K562 (cell line): Measurements from ENCODE around the gene PYGL. TPM values are rescaled to one million over a fixed set of nuclear protein-coding genes. Genes with fewer than 3 reads are reported as not detected.

Source experiments
- ATAC-seq: fragments of 200-7000 bp; cut with Tn5 transposase; 3 replicates; pipeline ENCODE4 v1.9.1; 2020; ENCODE audit warnings: moderate library complexity
- BruUV-seq: library from RNA; stranded (reverse); fragments of 400-500 nt; replicated peaks from 2 replicates; lab custom pipeline; 2021; lab: Mats Ljungman, UMichigan
- CTCF ChIA-PET: fragments of 300-600 bp; formaldehyde crosslinking; extraction: SDS; loops from one replicate; lab custom pipeline; 2021; ENCODE audit warnings: low intra/inter-chr PET ratio; lab: Yijun Ruan, JAX
- POLR2A ChIA-PET: fragments of 300-600, 350-650 bp; sonication (Branson Sonifier 250); formaldehyde crosslinking; extraction: SDS; loops from one replicate; lab custom pipeline; 2021; ENCODE audit warnings: antibody characterized with exemption, inconsistent platforms; lab: Yijun Ruan, JAX
- DNase-seq, 4 experiments: peaks; one replicate each; pipeline versions ENCODE4 v3.0.0 to v3.0.0-alpha.2; 2011 to 2018; ENCODE audit warnings: low spot score in 3 of 4, mixed read lengths in 3 of 4; ENCODE audit errors: extremely low read depth in 1 of 4
- FAIRE-seq: peaks from 2 replicates; lab custom pipeline; 2011; peaks lifted over from hg19 to GRCh38; lab: Jason Lieb, UNC
- H2AFZ ChIP-seq: 2 replicates; pipeline ENCODE4 v1.6.0; 2011; ENCODE audit warnings: low read depth, low read length, control low read depth, inconsistent platforms
- H3K27ac ChIP-seq: fragments of 200-600 bp; 3 replicates; pipeline ENCODE4 v1.8.0; 2011; ENCODE audit warnings: low read depth, mild to moderate bottlenecking, control low read depth, inconsistent platforms, low read length, moderate library complexity, mixed read lengths; ENCODE audit errors: extremely low read depth
- H3K27me3 ChIP-seq, 2 experiments: fragments of 300-600 bp in 1 of 2; 2 replicates in 1 of 2; 3 replicates in 1 of 2; pipeline versions ENCODE4 v1.6.0 to v1.8.0; 2011; ENCODE audit warnings: inconsistent platforms in 2 of 2, low read length in 2 of 2, mild to moderate bottlenecking in 1 of 2, mixed read lengths in 1 of 2, moderate library complexity in 1 of 2; ENCODE audit not compliant: control insufficient read depth in 2 of 2, insufficient read depth in 2 of 2
- H3K36me3 ChIP-seq: fragments of 300-600 bp; 3 replicates; pipeline ENCODE4 v1.8.0; 2011; ENCODE audit warnings: mild to moderate bottlenecking, low read length, inconsistent platforms; ENCODE audit not compliant: control insufficient read depth, insufficient read depth
- H3K4me1 ChIP-seq, 2 experiments: fragments of 200-600 bp in 1 of 2; replicated peaks in 1 of 2; 2 replicates in 1 of 2; 3 replicates in 1 of 2; pipeline versions ENCODE4 v1.5.1 to v1.8.0; 2011; ENCODE audit warnings: inconsistent platforms in 2 of 2, low read length in 2 of 2, mild to moderate bottlenecking in 1 of 2, mixed read lengths in 1 of 2, moderate library complexity in 1 of 2; ENCODE audit not compliant: control insufficient read depth in 2 of 2, insufficient read depth in 2 of 2
- H3K4me2 ChIP-seq: 2 replicates; pipeline ENCODE4 v1.6.1; 2011; ENCODE audit warnings: low read length, control low read depth, inconsistent platforms, mixed read lengths; ENCODE audit not compliant: insufficient read depth
- H3K4me3 ChIP-seq: fragments of 200-600 bp; sonication (generic), shearing (Covaris generic); 2 replicates; pipeline ENCODE4 v1.5.1; 2016; ENCODE audit warnings: control low read depth, inconsistent platforms
- H3K79me2 ChIP-seq: fragments of 200-600 bp; 3 replicates; pipeline ENCODE4 v1.8.0; 2011; ENCODE audit warnings: low read length, inconsistent platforms; ENCODE audit not compliant: control insufficient read depth, insufficient read depth
- H3K9ac ChIP-seq, 2 experiments: 2 replicates each; pipeline versions ENCODE4 v1.6.0 to v1.6.1; 2011; ENCODE audit warnings: low read depth in 2 of 2, low read length in 2 of 2, control low read depth in 1 of 2, inconsistent platforms in 1 of 2, mild to moderate bottlenecking in 1 of 2, mixed read lengths in 1 of 2; ENCODE audit not compliant: insufficient read depth in 1 of 2
- H3K9me1 ChIP-seq: one replicate; pipeline ENCODE4 v1.6.0; 2011; ENCODE audit warnings: inconsistent platforms, mild to moderate bottlenecking, low read length, moderate library complexity; ENCODE audit not compliant: control insufficient read depth, insufficient read depth
- H3K9me3 ChIP-seq: replicated peaks from 2 replicates; pipeline ENCODE4 v1.5.1; 2011; ENCODE audit warnings: low read depth, low read length, inconsistent platforms; ENCODE audit not compliant: control insufficient read depth, insufficient read depth
- H4K20me1 ChIP-seq: replicated peaks from 2 replicates; pipeline ENCODE4 v1.6.1; 2011; ENCODE audit warnings: low read length, inconsistent platforms, mixed read lengths; ENCODE audit not compliant: control insufficient read depth, insufficient read depth
- NR2C1 ChIP-seq, 2 experiments: fragments of 450-650 bp; IDR thresholded peaks; 2 replicates each; pipeline ENCODE4 v1.6.1; 2017; ENCODE audit warnings: mild to moderate bottlenecking in 2 of 2, antibody characterized with exemption in 1 of 2, inconsistent platforms in 1 of 2, missing compliant biosample characterization in 1 of 2, missing genetic modification characterization in 1 of 2
- ZSCAN32 ChIP-seq: fragments of 450-650 bp; formaldehyde crosslinking; IDR thresholded peaks from 2 replicates; pipeline ENCODE4 v1.4.0; 2020; ENCODE audit warnings: mild to moderate bottlenecking, moderate library complexity
- WGBS: fragments of 100-300 bp; shearing (Covaris generic); methylation state at CpG from one replicate; pipeline ENCODE4 v1.1.6; 2016; ENCODE audit warnings: low coverage, mixed read lengths; ENCODE audit not compliant: insufficient coverage; ENCODE audit errors: missing lambda C conversion rate; 5-methylcytosine and 5-hydroxymethylcytosine counted together
- in situ Hi-C: fragments of 300-500 bp; cut with MboI; formaldehyde crosslinking; loops from 4 replicates; pipeline ENCODE4 v1.15.0; 2018; ENCODE audit warnings: inconsistent platforms, mixed read lengths
- intact Hi-C: fragments of 100-400 bp; cut with micrococcal nuclease; formaldehyde crosslinking; loops from 2 replicates; pipeline ENCODE4 v1.14.2; 2022
- polyA plus RNA-seq, 8 experiments: library from polyadenylated mRNA; depleted of rRNA in 4 of 8; stranded (reverse) in 5 of 8; unstranded in 3 of 8; fragments of >200 nt; fragmentation: Nextera tagmentation in 2 of 8; fragmentation: Illumina TruSeq in 1 of 8; extraction: Ambion mirVana in 2 of 8; extraction: Trizol in 1 of 8; gene quantifications; 2 replicates each; pipeline versions ENCODE4 v1.2.1 to v1.2.3, GENCODE V29; 2011 to 2014; ENCODE audit warnings: inconsistent platforms in 1 of 8, missing spikeins in 1 of 8
- total RNA-seq, 7 experiments: library from RNA; depleted of rRNA in 6 of 7; stranded (reverse); fragments of >200 nt in 6 of 7; fragmentation: Illumina TruSeq in 2 of 7; extraction: Trizol in 2 of 7; gene quantifications; 2 replicates each; pipeline versions ENCODE4 v1.2.1 to v1.2.3, GENCODE V29; 2011 to 2021; ENCODE audit warnings: low replicate concordance in 1 of 7
- TF ChIP-seq, protein P1 (sequence below): fragments of 450-650 bp; formaldehyde crosslinking; IDR thresholded peaks from 2 replicates; pipeline ENCODE4 v1.4.0; 2022; ENCODE audit warnings: mild to moderate bottlenecking, moderate library complexity
- TF ChIP-seq, protein P2 (sequence below): fragments of 250-450 bp; sonication (Bioruptor Pico); IDR thresholded peaks from 2 replicates; pipeline ENCODE4 v1.4.0; 2020; ENCODE audit warnings: mild to moderate bottlenecking, moderate library complexity

PYGL gene
- total and polyA plus RNA-seq, 9 of the 15 experiments (the other 6 are each of a cell fraction or from before 2014, with no cell fraction given): 3.5 to 17.9 (median 13.1) TPM

DNA sequence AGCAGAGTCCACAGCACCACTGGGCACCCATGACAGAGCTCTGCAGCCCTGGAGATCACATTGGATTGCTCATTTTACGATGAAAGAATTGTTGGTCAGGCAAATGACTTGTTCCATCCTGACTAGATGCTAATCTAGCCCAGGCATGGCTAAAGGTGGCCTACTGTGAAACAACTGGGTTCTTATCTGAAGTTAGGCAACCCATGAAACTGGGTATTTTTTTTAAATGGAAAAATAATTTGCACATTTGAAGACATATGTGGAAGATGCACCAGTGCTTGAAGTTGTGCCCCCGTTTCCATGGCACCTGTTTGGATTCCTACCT is 8.3 kb downstream of the PYGL start:
- no peaks in the 10 kb centered on the region; the same call in 1 of the 2 replicates for H4K20me1 ChIP-seq
- POLR2A ChIA-PET: no interaction called here
- TF ChIP-seq ZSCAN32 (no peak), NR2C1 (IDR thresholded peaks at IDR 0.05) (no peak), NR2C1 (tag; IDR thresholded peaks at IDR 0.05) (no peak)
- TF ChIP-seq, protein P1, sequence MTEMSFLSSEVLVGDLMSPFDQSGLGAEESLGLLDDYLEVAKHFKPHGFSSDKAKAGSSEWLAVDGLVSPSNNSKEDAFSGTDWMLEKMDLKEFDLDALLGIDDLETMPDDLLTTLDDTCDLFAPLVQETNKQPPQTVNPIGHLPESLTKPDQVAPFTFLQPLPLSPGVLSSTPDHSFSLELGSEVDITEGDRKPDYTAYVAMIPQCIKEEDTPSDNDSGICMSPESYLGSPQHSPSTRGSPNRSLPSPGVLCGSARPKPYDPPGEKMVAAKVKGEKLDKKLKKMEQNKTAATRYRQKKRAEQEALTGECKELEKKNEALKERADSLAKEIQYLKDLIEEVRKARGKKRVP (CRISPR knock-in tag): no peak
- TF ChIP-seq, protein P2, sequence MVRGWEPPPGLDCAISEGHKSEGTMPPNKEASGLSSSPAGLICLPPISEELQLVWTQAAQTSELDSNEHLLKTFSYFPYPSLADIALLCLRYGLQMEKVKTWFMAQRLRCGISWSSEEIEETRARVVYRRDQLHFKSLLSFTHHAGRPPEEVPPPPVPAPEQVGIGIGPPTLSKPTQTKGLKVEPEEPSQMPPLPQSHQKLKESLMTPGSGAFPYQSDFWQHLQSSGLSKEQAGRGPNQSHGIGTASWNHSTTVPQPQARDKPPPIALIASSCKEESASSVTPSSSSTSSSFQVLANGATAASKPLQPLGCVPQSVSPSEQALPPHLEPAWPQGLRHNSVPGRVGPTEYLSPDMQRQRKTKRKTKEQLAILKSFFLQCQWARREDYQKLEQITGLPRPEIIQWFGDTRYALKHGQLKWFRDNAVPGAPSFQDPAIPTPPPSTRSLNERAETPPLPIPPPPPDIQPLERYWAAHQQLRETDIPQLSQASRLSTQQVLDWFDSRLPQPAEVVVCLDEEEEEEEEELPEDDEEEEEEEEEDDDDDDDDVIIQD (CRISPR knock-in tag): no peak
- TF ChIP-seq, all 486 proteins: peak for 0
- Histone ChIP-seq H3K4me2 (no peak overlapping the region), H3K27ac (no peak overlapping the region), H3K36me3 (peaks cover 17% of the 10 kb centered on the region; the same call in 2 of the 3 replicates), H3K9ac (no peak overlapping the region), H3K4me1 (peaks cover 0 to 10% of the 10 kb centered on the region in 2 experiments; a peak in 4 of 5 replicates), H3K79me2 (no peaks in the 10 kb centered on the region), H2AFZ (no peak overlapping the region), H3K27me3 (no peaks in the 10 kb centered on the region), H3K9me1 (peaks cover 3% of the 10 kb centered on the region), H3K9me3 (no peaks in the 10 kb centered on the region), H3K4me3 (no peak overlapping the region)
- intact Hi-C loops (no loop called here), in situ Hi-C loops (no loop called here)
- WGBS: 25% methylated on average over 1 of the region's 2 CpGs
- FAIRE-seq (no peak), ATAC-seq (no peak), DNase-seq (no peak)
- no TSS peak for BruUV-seq
- CTCF ChIA-PET: no interaction called here
